ENCODE results near the gene ADAMTS2.

DNA sequence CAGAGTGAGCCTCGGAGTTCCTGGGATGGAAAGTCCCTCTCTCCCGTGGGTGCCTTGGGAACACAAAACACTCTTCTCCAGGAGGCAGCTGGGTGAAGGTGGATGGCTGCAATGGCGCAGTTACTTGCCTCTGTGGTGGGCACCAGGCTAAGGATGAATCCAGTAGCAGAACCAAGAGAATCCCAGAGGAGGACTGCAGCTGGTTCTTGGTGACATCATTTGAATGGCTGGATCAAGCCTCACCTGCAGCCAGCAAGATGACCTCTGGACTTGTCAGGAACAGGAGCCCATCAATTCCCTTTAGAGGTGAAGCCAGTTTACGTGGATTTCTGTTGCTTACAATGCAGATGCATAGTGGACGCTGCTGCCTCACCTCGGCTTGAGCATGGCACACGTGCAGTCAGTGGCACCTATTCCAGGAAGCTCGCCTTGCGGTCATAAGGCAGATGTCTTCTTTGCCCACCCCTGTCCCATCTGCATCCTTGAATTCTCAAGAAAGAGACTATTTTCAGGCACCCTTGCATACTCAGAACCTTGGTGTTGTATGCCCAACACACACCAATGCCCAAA lies 34.1 kb upstream of the ADAMTS2 start:
- TF ChIP-seq CTCF (IDR thresholded peaks at IDR 0.05) (no peak), EZH2phosphoT487 (IDR thresholded peaks at IDR 0.05) (no peak), EZH2 (IDR thresholded peaks at IDR 0.05) (no peak)

All from neural progenitor cell (in vitro differentiated cells).